ENCODE results near the gene KRABD2.

The KRABD2 gene

DNA sequence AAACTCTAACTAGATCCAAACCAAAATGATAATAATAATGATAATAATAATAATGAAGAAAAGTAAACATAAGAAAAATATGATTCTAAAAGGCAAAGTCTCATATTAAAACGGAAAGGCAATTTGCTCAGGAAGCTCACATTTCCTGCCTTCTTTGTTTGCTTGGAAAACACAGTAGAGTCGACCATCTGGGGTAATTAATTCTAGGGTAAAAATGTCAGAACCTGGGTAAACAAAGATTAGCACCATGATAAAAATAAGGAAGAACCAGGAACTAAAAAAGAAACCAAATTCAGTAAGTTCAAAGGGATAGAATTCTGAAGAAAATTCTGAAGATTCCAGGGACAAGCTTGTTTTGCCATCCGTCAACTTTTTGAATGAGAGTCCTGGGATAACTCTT, 16.2 kb downstream of the KRABD2 start:
- H3K4me3 ChIP-seq (replicated peaks in 1 of 3; ENCODE audit: low read depth in 2 of 3, low read length in 3 of 3) = no peak overlapping the region
- H3K9me3 ChIP-seq (replicated peaks in 1 of 2; ENCODE audit: control insufficient read depth in 1 of 2, insufficient read depth in 1 of 2, low read length in 2 of 2) = no peaks in the 10 kb centered on the region
- no peaks in the 10 kb centered on the region for H3K36me3 ChIP-seq (replicated peaks in 1 of 2; ENCODE audit: control insufficient read depth in 1 of 2, insufficient read depth in 2 of 2, low read length in 2 of 2)
- no peak for TF ChIP-seq CTCF (IDR thresholded peaks at IDR 0.05)
- intact Hi-C loops (cut with micrococcal nuclease) = no loop called here
- no peak overlapping the region for H3K4me2 ChIP-seq (replicated peaks; ENCODE audit: extremely low read depth, low read length, poor library complexity, severe bottlenecking)
- WGBS (ENCODE audit: insufficient coverage) = no CpG with 5 or more reads among the region's 3 CpGs
- Mint-ChIP-seq H3K4me3 (no peak overlapping the region), H3K27ac (no peak overlapping the region), H3K27me3 (ENCODE audit: low read depth in 3 of 3) (peaks cover 0 to 5% (median 0%) of the 10 kb centered on the region in 3 donors), H3K4me1 (peaks cover 6% of the 10 kb centered on the region), H3K9me3 (peaks cover 0 to 3% (median 0%) of the 10 kb centered on the region in 7 donors), H3K36me3 (peaks cover 2 to 7% of the 10 kb centered on the region in 2 donors)
- H4K20me1 ChIP-seq (ENCODE audit: insufficient read depth, low read length) = no peaks in the 10 kb centered on the region
- no peak overlapping the region for H3K9ac ChIP-seq (ENCODE audit: insufficient read depth, low read length, poor library complexity, severe bottlenecking)
- DNase-seq = no peak
- H3K27me3 ChIP-seq (ENCODE audit: control insufficient read depth in 2 of 2, insufficient read depth in 2 of 2, low read length in 2 of 2) = no peaks in the 10 kb centered on the region
- H2AFZ ChIP-seq (ENCODE audit: insufficient read depth, low read depth, low read length, poor library complexity, severe bottlenecking) = no peak overlapping the region
- no peak overlapping the region for H3K27ac ChIP-seq (ENCODE audit: low read depth in 1 of 2, low read length in 2 of 2)
- no peaks in the 10 kb centered on the region for H3K79me2 ChIP-seq (ENCODE audit: insufficient read depth, low read length)
- peaks cover 0 to 3% of the 10 kb centered on the region in 2 donors for H3K4me1 ChIP-seq (ENCODE audit: control insufficient read depth in 1 of 2, insufficient read depth in 2 of 2, low read length in 2 of 2)

- WGBS (ENCODE audit: insufficient coverage) = 100% methylated on average over 1 of the region's 5 CpGs
- Mint-ChIP-seq H3K27ac (no peak overlapping the region), H3K27me3 (ENCODE audit: low read depth in 3 of 3) (peaks cover 0 to 5% (median 0%) of the 10 kb centered on the region in 3 donors), H3K9me3 (peaks cover 0 to 3% (median 0%) of the 10 kb centered on the region in 7 donors), H3K4me1 (peaks cover 6% of the 10 kb centered on the region), H3K36me3 (peaks cover 2% of the 10 kb centered on the region in 2 donors), H3K4me3 (no peak overlapping the region)
- H3K79me2 ChIP-seq (ENCODE audit: insufficient read depth, low read length) = no peaks in the 10 kb centered on the region
- H3K9me3 ChIP-seq (replicated peaks in 1 of 2; ENCODE audit: control insufficient read depth in 1 of 2, insufficient read depth in 1 of 2, low read length in 2 of 2) = no peaks in the 10 kb centered on the region
- no peak overlapping the region for H3K4me2 ChIP-seq (replicated peaks; ENCODE audit: extremely low read depth, low read length, poor library complexity, severe bottlenecking)
- no peak overlapping the region for H2AFZ ChIP-seq (ENCODE audit: insufficient read depth, low read depth, low read length, poor library complexity, severe bottlenecking)
- no peaks in the 10 kb centered on the region for H4K20me1 ChIP-seq (ENCODE audit: insufficient read depth, low read length)
- no peaks in the 10 kb centered on the region for H3K27me3 ChIP-seq (ENCODE audit: control insufficient read depth in 2 of 2, insufficient read depth in 2 of 2, low read length in 2 of 2)
- TF ChIP-seq CTCF (IDR thresholded peaks at IDR 0.05) = no peak
- no peak overlapping the region for H3K4me3 ChIP-seq (replicated peaks in 1 of 3; ENCODE audit: low read depth in 2 of 3, low read length in 3 of 3)
- H3K4me1 ChIP-seq (ENCODE audit: control insufficient read depth in 1 of 2, insufficient read depth in 2 of 2, low read length in 2 of 2) = peaks cover 0 to 3% of the 10 kb centered on the region in 2 donors
- intact Hi-C loops (cut with micrococcal nuclease) = no loop called here
- H3K27ac ChIP-seq (ENCODE audit: low read depth in 1 of 2, low read length in 2 of 2) = no peak overlapping the region
- H3K9ac ChIP-seq (ENCODE audit: insufficient read depth, low read length, poor library complexity, severe bottlenecking) = no peak overlapping the region
- no peaks in the 10 kb centered on the region for H3K36me3 ChIP-seq (replicated peaks in 1 of 2; ENCODE audit: control insufficient read depth in 1 of 2, insufficient read depth in 2 of 2, low read length in 2 of 2)
- DNase-seq = no peak
Observed at GRCh38 chr17:8359769-8360168, 16.7 kb downstream of the KRABD2 start.
